Measurements from ENCODE around the gene G0S2. TPM values are rescaled to one million over a fixed set of nuclear protein-coding genes. Genes with fewer than 3 reads are reported as not detected.

Gene G0S2
- total and polyA plus RNA-seq, 2 of the 4 experiments (the other 2 are of a cell fraction) = 0.36 to 0.53 TPM

DNA sequence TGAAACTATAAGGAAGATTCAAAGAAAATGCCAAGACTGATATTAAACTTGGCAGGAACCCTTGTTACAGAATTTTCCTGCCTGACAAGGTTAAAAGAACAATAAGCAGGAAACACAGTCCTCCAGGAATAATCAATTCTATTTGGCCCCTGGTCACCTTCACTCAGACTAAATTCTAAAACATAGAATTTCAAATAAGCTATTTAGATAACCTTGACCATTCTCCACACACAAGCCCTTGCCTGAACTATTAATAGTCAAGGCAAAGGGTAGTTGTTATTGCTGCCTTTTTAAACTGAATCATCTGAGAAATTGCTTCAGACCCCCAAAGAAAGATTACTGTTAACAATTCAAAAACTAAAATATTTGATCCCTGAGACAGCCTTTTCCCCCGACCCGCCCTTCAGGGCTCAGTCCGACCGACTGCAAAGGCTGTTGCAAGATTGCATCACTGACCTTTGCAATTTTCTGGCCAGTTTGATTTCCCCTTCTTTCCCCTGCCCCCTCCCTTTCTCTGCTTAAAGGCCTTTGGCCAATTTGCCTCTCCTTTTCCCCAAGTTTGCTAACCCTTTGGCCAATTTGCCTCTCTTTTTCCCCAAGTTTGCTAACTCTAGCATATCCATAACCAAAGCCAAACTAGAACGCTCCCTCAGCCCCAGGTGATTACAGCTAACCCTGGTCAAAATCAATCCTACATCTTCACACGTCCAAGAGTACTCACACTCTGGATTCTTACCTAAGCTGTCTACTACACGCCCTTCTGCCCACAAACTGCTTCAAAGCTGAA lies 1.4 kb upstream of the G0S2 start:
- H3K9me1 ChIP-seq (ENCODE audit: insufficient read depth, low read length) = no peaks in the 10 kb centered on the region
- no peak for DNase-seq

More for the DNA sequence above, 1.4 kb upstream of the G0S2 start:
- Histone ChIP-seq H3K23ac (ENCODE audit: low read depth, low read length) (no peak overlapping the region; the same call in 1 of the 2 replicates), H3K4ac (ENCODE audit: low read depth, low read length) (no peak overlapping the region), H3K56ac (ENCODE audit: extremely low read depth, insufficient read depth, low read length) (no peak overlapping the region), H3K4me2 (ENCODE audit: low read depth, low read length) (no peak overlapping the region), H3K27me3 (ENCODE audit: control insufficient read depth, insufficient read depth, low read length) (peaks cover 24% of the 10 kb centered on the region), H2AFZ (replicated peaks; ENCODE audit: low read length, poor library complexity) (no peak overlapping the region), H2BK20ac (ENCODE audit: low read depth, low read length) (no peak overlapping the region; the same call in 1 of the 2 replicates), H4K8ac (ENCODE audit: low read depth in 2 of 2, low read length in 2 of 2) (no peak overlapping the region), H3K27ac (ENCODE audit: insufficient read depth, low read length) (no peak overlapping the region), H3K9ac (ENCODE audit: low read depth, low read length) (no peak overlapping the region), H4K5ac (ENCODE audit: low read depth, low read length) (no peak overlapping the region), H3K9me3 (ENCODE audit: control insufficient read depth, insufficient read depth, low read length) (0 out of 2 replicates have a peak, but pooled peaks cover 3% of the 10 kb centered on the region), H3K36me3 (ENCODE audit: control insufficient read depth, insufficient read depth, low read length) (no peaks in the 10 kb centered on the region), H3K18ac (ENCODE audit: low read depth, low read length) (no peak overlapping the region), H3K79me1 (ENCODE audit: low read depth in 1 of 2, low read length in 2 of 2) (no peaks in the 10 kb centered on the region), H2BK5ac (ENCODE audit: low read depth, low read length, poor library complexity, severe bottlenecking) (no peak overlapping the region), H3K4me3 (ENCODE audit: insufficient read depth, low read depth, low read length) (no peak overlapping the region), H2BK120ac (ENCODE audit: low read depth, low read length) (no peak overlapping the region), H2AK9ac (replicated peaks; ENCODE audit: low read depth, low read length, poor library complexity) (no peak overlapping the region), H4K20me1 (ENCODE audit: insufficient read depth, low read length) (no peaks in the 10 kb centered on the region), H4K91ac (ENCODE audit: insufficient read depth, low read depth, low read length) (no peak overlapping the region), H3K4me1 (ENCODE audit: control insufficient read depth, insufficient read depth, low read length) (peaks cover 3% of the 10 kb centered on the region; the same call in 1 of the 2 replicates), H2BK15ac (ENCODE audit: low read depth, low read length) (no peak overlapping the region), H3K14ac (replicated peaks; ENCODE audit: low read depth, low read length) (no peak overlapping the region), H2AK5ac (ENCODE audit: low read depth, low read length) (no peak overlapping the region)
- no peak for TF ChIP-seq RFX5 (IDR thresholded peaks at IDR 0.05; ENCODE audit: low read depth, low read length)
- TF ChIP-seq CEBPB (IDR thresholded peaks at IDR 0.05; ENCODE audit: low read depth, low read length) = 0 out of 2 replicates have a peak, but pooled peaks have one; percentile 22
- intact Hi-C loops (cut with micrococcal nuclease) (no loop called here), in situ Hi-C loops (cut with MboI; ENCODE audit: low sequenced_read_pairs) (no loop called here), dilution Hi-C loops (cut with HindIII; ENCODE audit: low sequenced_read_pairs, unreplicated experiment) (no loop called here)
- CTCF ChIA-PET = no interaction called here
- POLR2A ChIA-PET (ENCODE audit: unreplicated experiment) = no interaction called here
- 54% methylated on average over 4 of the region's 7 CpGs; no CpG with 5 or more reads in 1 of the 2 experiments for WGBS, 2 experiments (ENCODE audit: extremely low coverage in 2 of 2, insufficient read length in 1 of 2)
- BruUV-seq (replicated peaks) = no TSS peak
- ATAC-seq (ENCODE audit: low read depth) = no peak
